ENCODE results near the gene ELL2.

GRCh38 chr5:95857185-95857945 is 104.3 kb downstream of the ELL2 start:
- no peak for TF ChIP-seq CTCF (IDR thresholded peaks at IDR 0.05)
- TF ChIP-seq ZFX (IDR thresholded peaks at IDR 0.05; ENCODE audit: borderline replicate concordance), result no peak

Measured in 22Rv1 (cell line).